ENCODE results near the gene ZFP36L2.

Gene ZFP36L2

GRCh38 chr2:43202289-43202688, 24.1 kb downstream of the ZFP36L2 start:
- TF ChIP-seq CTCF (IDR thresholded peaks at IDR 0.05; ENCODE audit: low read depth, low read length, missing control alignments), result no peak
- DNase-seq (ENCODE audit: extremely low read depth, low read depth), result no peak

GRCh38 chr2:43201497-43201896, 24.9 kb downstream of the ZFP36L2 start:
- no peak for TF ChIP-seq CTCF (IDR thresholded peaks at IDR 0.05; ENCODE audit: low read depth, low read length, missing control alignments)
- DNase-seq (ENCODE audit: extremely low read depth, low read depth), result no peak
- H3K4me3 ChIP-seq (replicated peaks; ENCODE audit: low read depth, low read length), result no peak overlapping the region

More at GRCh38 chr2:43202289-43202688, 24.1 kb downstream of the ZFP36L2 start:
- no peak overlapping the region for H3K4me3 ChIP-seq (replicated peaks; ENCODE audit: low read depth, low read length)

GRCh38 chr2:43201016-43201415, 25.4 kb downstream of the ZFP36L2 start:
- no peak for TF ChIP-seq CTCF (IDR thresholded peaks at IDR 0.05; ENCODE audit: low read depth, low read length, missing control alignments)
- no peak overlapping the region for H3K4me3 ChIP-seq (replicated peaks; ENCODE audit: low read depth, low read length)
- no peak for DNase-seq (ENCODE audit: extremely low read depth, low read depth)

GRCh38 chr2:43199492-43200488, 26.6 kb downstream of the ZFP36L2 start:
- H3K4me3 ChIP-seq (replicated peaks; ENCODE audit: low read depth, low read length), result no peak overlapping the region
- DNase-seq (ENCODE audit: extremely low read depth, low read depth), result no peak
- TF ChIP-seq CTCF (IDR thresholded peaks at IDR 0.05; ENCODE audit: low read depth, low read length, missing control alignments), result no peak

- no peak for DNase-seq (ENCODE audit: extremely low read depth, low read depth)
- TF ChIP-seq CTCF (IDR thresholded peaks at IDR 0.05; ENCODE audit: low read depth, low read length, missing control alignments), result no peak
These were observed 28.1 kb downstream of the ZFP36L2 start for GRCh38 chr2:43198263-43198662.

GRCh38 chr2:43197588-43197896, 28.9 kb downstream of the ZFP36L2 start:
- no peak for TF ChIP-seq CTCF (IDR thresholded peaks at IDR 0.05; ENCODE audit: low read depth, low read length, missing control alignments)
- no peak for DNase-seq (ENCODE audit: extremely low read depth, low read depth)
- H3K4me3 ChIP-seq (replicated peaks; ENCODE audit: low read depth, low read length), result no peak overlapping the region

More at GRCh38 chr2:43198263-43198662, 28.1 kb downstream of the ZFP36L2 start:
- no peak overlapping the region for H3K4me3 ChIP-seq (replicated peaks; ENCODE audit: low read depth, low read length)
